ENCODE data around the gene ENTPD8. TPM values are rescaled to one million over a fixed set of nuclear protein-coding genes. Genes with fewer than 3 reads are reported as not detected.

ENTPD8 gene
- total and polyA plus RNA-seq, 2 of the 13 experiments (the other 11 are each of a cell fraction or from before 2014, with no cell fraction given) = 0.26 to 0.44 TPM

- TF ChIP-seq, protein P1, sequence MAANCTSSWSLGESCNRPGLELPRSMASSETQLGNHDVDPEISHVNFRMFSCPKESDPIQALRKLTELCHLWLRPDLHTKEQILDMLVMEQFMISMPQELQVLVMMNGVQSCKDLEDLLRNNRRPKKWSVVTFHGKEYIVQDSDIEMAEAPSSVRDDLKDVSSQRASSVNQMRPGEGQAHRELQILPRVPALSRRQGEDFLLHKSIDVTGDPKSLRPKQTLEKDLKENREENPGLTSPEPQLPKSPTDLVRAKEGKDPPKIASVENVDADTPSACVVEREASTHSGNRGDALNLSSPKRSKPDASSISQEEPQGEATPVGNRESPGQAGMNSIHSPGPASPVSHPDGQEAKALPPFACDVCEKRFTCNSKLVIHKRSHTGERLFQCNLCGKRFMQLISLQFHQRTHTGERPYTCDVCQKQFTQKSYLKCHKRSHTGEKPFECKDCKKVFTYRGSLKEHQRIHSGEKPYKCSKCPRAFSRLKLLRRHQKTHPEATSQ (CRISPR knock-in tag; IDR thresholded peaks at IDR 0.05; ENCODE audit: borderline replicate concordance) = no peak
- TF ChIP-seq IKZF4 (CRISPR knock-in tag; IDR thresholded peaks at IDR 0.05; ENCODE audit: borderline replicate concordance, low read depth, not compliant biosample characterization) = no peak
- no peak for TF ChIP-seq ZNF816 (CRISPR knock-in tag; IDR thresholded peaks at IDR 0.05; ENCODE audit: borderline replicate concordance)
- TF ChIP-seq ZNF747 (CRISPR knock-in tag; IDR thresholded peaks at IDR 0.05; ENCODE audit: borderline replicate concordance) = peak; percentile 76
- 0 out of 2 replicates have a peak, but pooled peaks have one; percentile 16 for TF ChIP-seq ZMYM3 (CRISPR knock-in tag; IDR thresholded peaks at IDR 0.05)
- no peak for TF ChIP-seq CC2D1A (CRISPR knock-in tag; IDR thresholded peaks at IDR 0.05)
- no peak for TF ChIP-seq PAX8 (CRISPR knock-in tag; IDR thresholded peaks at IDR 0.05; ENCODE audit: borderline replicate concordance)
- TF ChIP-seq ELF4 (CRISPR knock-in tag; IDR thresholded peaks at IDR 0.05; ENCODE audit: borderline replicate concordance) = no peak
- no peak for TF ChIP-seq SRF (IDR thresholded peaks at IDR 0.05; ENCODE audit: low read depth, low read length)
- no peak for TF ChIP-seq MTA3 (CRISPR knock-in tag; IDR thresholded peaks at IDR 0.05)
- no peak for TF ChIP-seq CBX2 (IDR thresholded peaks at IDR 0.05; ENCODE audit: low read depth, low read length)
- TF ChIP-seq CBX2 (CRISPR knock-in tag; IDR thresholded peaks at IDR 0.05; ENCODE audit: low read depth) = no peak
- TF ChIP-seq KDM5B (CRISPR knock-in tag; IDR thresholded peaks at IDR 0.05; ENCODE audit: borderline replicate concordance) = peak; percentile 57; the same call in 1 of the 2 replicates
- TF ChIP-seq, protein P2, sequence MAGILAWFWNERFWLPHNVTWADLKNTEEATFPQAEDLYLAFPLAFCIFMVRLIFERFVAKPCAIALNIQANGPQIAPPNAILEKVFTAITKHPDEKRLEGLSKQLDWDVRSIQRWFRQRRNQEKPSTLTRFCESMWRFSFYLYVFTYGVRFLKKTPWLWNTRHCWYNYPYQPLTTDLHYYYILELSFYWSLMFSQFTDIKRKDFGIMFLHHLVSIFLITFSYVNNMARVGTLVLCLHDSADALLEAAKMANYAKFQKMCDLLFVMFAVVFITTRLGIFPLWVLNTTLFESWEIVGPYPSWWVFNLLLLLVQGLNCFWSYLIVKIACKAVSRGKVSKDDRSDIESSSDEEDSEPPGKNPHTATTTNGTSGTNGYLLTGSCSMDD (CRISPR knock-in tag; IDR thresholded peaks at IDR 0.05) = no peak
- TF ChIP-seq ZBTB38 (CRISPR knock-in tag; IDR thresholded peaks at IDR 0.05) = no peak
- TF ChIP-seq SP5 (CRISPR knock-in tag; IDR thresholded peaks at IDR 0.05; ENCODE audit: borderline replicate concordance, low read depth) = no peak
- TF ChIP-seq ZNF569 (CRISPR knock-in tag; IDR thresholded peaks at IDR 0.05; ENCODE audit: borderline replicate concordance) = no peak
- TF ChIP-seq MEIS1 (CRISPR knock-in tag; IDR thresholded peaks at IDR 0.05; ENCODE audit: borderline replicate concordance) = no peak
- TF ChIP-seq GATAD2A (CRISPR knock-in tag; IDR thresholded peaks at IDR 0.05) = no peak
- TF ChIP-seq ZNF343 (CRISPR knock-in tag; IDR thresholded peaks at IDR 0.05) = peak; percentile 14; the same call in 1 of the 2 replicates
- no peak for TF ChIP-seq ZNF607 (CRISPR knock-in tag; IDR thresholded peaks at IDR 0.05; ENCODE audit: borderline replicate concordance)
- TF ChIP-seq, protein P3, sequence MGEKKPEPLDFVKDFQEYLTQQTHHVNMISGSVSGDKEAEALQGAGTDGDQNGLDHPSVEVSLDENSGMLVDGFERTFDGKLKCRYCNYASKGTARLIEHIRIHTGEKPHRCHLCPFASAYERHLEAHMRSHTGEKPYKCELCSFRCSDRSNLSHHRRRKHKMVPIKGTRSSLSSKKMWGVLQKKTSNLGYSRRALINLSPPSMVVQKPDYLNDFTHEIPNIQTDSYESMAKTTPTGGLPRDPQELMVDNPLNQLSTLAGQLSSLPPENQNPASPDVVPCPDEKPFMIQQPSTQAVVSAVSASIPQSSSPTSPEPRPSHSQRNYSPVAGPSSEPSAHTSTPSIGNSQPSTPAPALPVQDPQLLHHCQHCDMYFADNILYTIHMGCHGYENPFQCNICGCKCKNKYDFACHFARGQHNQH (CRISPR knock-in tag; IDR thresholded peaks at IDR 0.05) = 0 out of 2 replicates have a peak, but pooled peaks have one; percentile 20
- TF ChIP-seq TCF12 (IDR thresholded peaks at IDR 0.05) = no peak
- 0 out of 2 replicates have a peak, but pooled peaks have one; percentile 35 for TF ChIP-seq TCF12 (CRISPR knock-in tag; IDR thresholded peaks at IDR 0.05)
- peak; percentile 75 for TF ChIP-seq ZNF788 (CRISPR knock-in tag; IDR thresholded peaks at IDR 0.05; ENCODE audit: borderline replicate concordance)
- peak; percentile 75; the same call in 1 of the 2 replicates for TF ChIP-seq ZNF772 (CRISPR knock-in tag; IDR thresholded peaks at IDR 0.05)
- TF ChIP-seq ATAD3A (CRISPR knock-in tag; IDR thresholded peaks at IDR 0.05) = no peak
- no peak for TF ChIP-seq KDM5A (IDR thresholded peaks at IDR 0.05; ENCODE audit: borderline replicate concordance, low read length)
- no peak for TF ChIP-seq TOE1 (CRISPR knock-in tag; IDR thresholded peaks at IDR 0.05)
Measured at GRCh38 chr9:137459601-137460362, 18.6 kb upstream of the ENTPD8 start (continued).
